Activated CD8-positive, alpha-beta memory T cell treated with anti-CD3 and anti-CD28 coated beads for 36 hours (primary cell): ENCODE data around the gene SNX13. TPM values are rescaled to one million over a fixed set of nuclear protein-coding genes. Genes with fewer than 3 reads are reported as not detected.
"Not testable (repeated sequence)": the region's sequence is repeated elsewhere in the genome, so short reads cannot be mapped to it uniquely, and the experiment has no call there.

ENCODE experiments used
- CTCF ChIA-PET: fragments of 350-600 bp; sonication (Branson Sonifier 250); formaldehyde crosslinking; loops from one replicate; lab custom pipeline; 2021; ENCODE audit warnings: antibody characterized with exemption; lab: Charles Lee
- POLR2A ChIA-PET: fragments of 350-600 bp; sonication (Branson Sonifier 250); formaldehyde crosslinking; loops from one replicate; lab custom pipeline; 2021; ENCODE audit warnings: antibody characterized with exemption; lab: Charles Lee
- total RNA-seq, 2 experiments: library from RNA; stranded (reverse); gene quantifications; one replicate each; pipeline ENCODE4 v1.2.3, GENCODE V29; 2021

Gene SNX13
- total RNA-seq, 2 experiments from 2014 or later, result 24.1 to 25.5 TPM

GRCh38 chr7:17814058-17814457 lies 126.2 kb downstream of the SNX13 start:
- POLR2A ChIA-PET, result no interaction called here
- CTCF ChIA-PET, result no interaction called here

- POLR2A ChIA-PET, CTCF ChIA-PET: not testable (repeated sequence)
Observed at GRCh38 chr7:17809215-17809614, 131.1 kb downstream of the SNX13 start.

- CTCF ChIA-PET, result no interaction called here
- POLR2A ChIA-PET, result no interaction called here
Observed at GRCh38 chr7:17807242-17807641, 133.1 kb downstream of the SNX13 start.

- ChIA-PET CTCF (interaction anchor here (0.5 kb wide), 1 partner anchor 264 kb away, joined by 3 read pairs; no protein-coding TSS in a partner anchor), POLR2A (no interaction called here)
Observed at GRCh38 chr7:17806631-17807030, 133.7 kb downstream of the SNX13 start.

GRCh38 chr7:17802056-17802455 lies 138.2 kb downstream of the SNX13 start:
- CTCF ChIA-PET, result no interaction called here
- POLR2A ChIA-PET, result no interaction called here

GRCh38 chr7:17792075-17792936 lies 148.0 kb downstream of the SNX13 start:
- CTCF ChIA-PET, result no interaction called here
- POLR2A ChIA-PET, result interaction anchor here (0.5 kb wide), 1 partner anchor 13 kb away, joined by 3 read pairs; no protein-coding TSS in a partner anchor

- ChIA-PET POLR2A (no interaction called here), CTCF (no interaction called here)
Observed at GRCh38 chr7:17787257-17787656, 153.0 kb downstream of the SNX13 start.

GRCh38 chr7:17786314-17786852 lies 153.9 kb downstream of the SNX13 start:
- ChIA-PET POLR2A (interaction anchor here (0.7 kb wide), 1 partner anchor 786 kb away, joined by 3 read pairs; no protein-coding TSS in a partner anchor), CTCF (no interaction called here)

- ChIA-PET POLR2A (no interaction called here), CTCF (interaction anchor here (0.8 kb wide), 1 partner anchor 12 kb away, joined by 3 read pairs; no protein-coding TSS in a partner anchor)
Observed at GRCh38 chr7:17782216-17782549, 158.1 kb downstream of the SNX13 start.

GRCh38 chr7:17781491-17782215 lies 158.6 kb downstream of the SNX13 start:
- ChIA-PET POLR2A (no interaction called here), CTCF (interaction anchor here (0.8 kb wide), 1 partner anchor 11 kb away, joined by 3 read pairs; no protein-coding TSS in a partner anchor)

GRCh38 chr7:17779381-17779780 lies 160.9 kb downstream of the SNX13 start:
- ChIA-PET CTCF (no interaction called here), POLR2A (no interaction called here)

- CTCF ChIA-PET, result no interaction called here
- POLR2A ChIA-PET, result no interaction called here
Observed at GRCh38 chr7:17774716-17775288, 165.5 kb downstream of the SNX13 start.

- ChIA-PET POLR2A (no interaction called here), CTCF (no interaction called here)
Observed at GRCh38 chr7:17774248-17774647, 166.0 kb downstream of the SNX13 start.

- ChIA-PET POLR2A (no interaction called here), CTCF (interaction anchor here (0.7 kb wide), 1 partner anchor 572 kb away, joined by 4 read pairs; no protein-coding TSS in a partner anchor)
Observed at GRCh38 chr7:17773289-17773626, 167.0 kb downstream of the SNX13 start.

- ChIA-PET POLR2A (no interaction called here), CTCF (interaction anchor here (0.7 kb wide), 1 partner anchor 573 kb away, joined by 4 read pairs; no protein-coding TSS in a partner anchor)
Observed at GRCh38 chr7:17772581-17773288, 167.6 kb downstream of the SNX13 start.

GRCh38 chr7:17771901-17772408 lies 168.3 kb downstream of the SNX13 start:
- CTCF ChIA-PET, result interaction anchor here (0.7 kb wide), 1 partner anchor 90 kb away, joined by 3 read pairs; no protein-coding TSS in a partner anchor
- POLR2A ChIA-PET, result no interaction called here

- ChIA-PET CTCF (interaction anchor here (0.5 to 0.8 kb wide), 3 partner anchors 11 to 751 kb away, joined by 3 read pairs; no protein-coding TSS in a partner anchor), POLR2A (no interaction called here)
Observed at GRCh38 chr7:17770710-17771375, 169.5 kb downstream of the SNX13 start.

GRCh38 chr7:17769918-17770317 lies 170.4 kb downstream of the SNX13 start:
- ChIA-PET POLR2A (no interaction called here), CTCF (interaction anchor here (0.8 to 1.1 kb wide), 2 partner anchors 12 to 555 kb away, joined by 3 read pairs; no protein-coding TSS in a partner anchor)
